22Rv1 (cell line): ENCODE results near the gene ODAD4.

Experiments
- CTCF ChIP-seq: fragments of 450-650 bp; IDR thresholded peaks from 2 replicates; pipeline ENCODE4 v1.5.1; 2017; ENCODE audit warnings: mild to moderate bottlenecking
- ZFX ChIP-seq: fragments of 450-650 bp; IDR thresholded peaks from 2 replicates; pipeline ENCODE4 v1.6.1; 2017; ENCODE audit warnings: antibody characterized with exemption, borderline replicate concordance

- no peak for TF ChIP-seq CTCF
- TF ChIP-seq ZFX: no peak
Measured at GRCh38 chr17:41941168-41941567, 10.8 kb downstream of the ODAD4 start.
